Left kidney (tissue), 8 donors: ENCODE measurements around the gene ASXL1. TPM values are rescaled to one million over a fixed set of nuclear protein-coding genes. Genes with fewer than 3 reads are reported as not detected.
"Not testable (repeated sequence)": the region's sequence is repeated elsewhere in the genome, so short reads cannot be mapped to it uniquely, and the experiment has no call there.

ENCODE experiments used
- DNase-seq: peaks from one replicate; pipeline ENCODE4 v3.0.0-alpha.2; 2013
- long read RNA-seq, 8 donors: transcript quantifications; one replicate each; lab custom pipeline, GENCODE V29; 2026
- polyA plus RNA-seq: library from polyadenylated mRNA; unstranded; fragments of 120-200 nt; gene quantifications from one replicate; pipeline ENCODE4 v1.2.1, GENCODE V29; 2013; ENCODE audit not compliant: insufficient read length

Gene ASXL1
- polyA plus RNA-seq, result 80.9 TPM
- long read RNA-seq, donor 1, full-length matches to known transcripts, result 6 of 6 reads
- long read RNA-seq, donor 1, partial matches to known transcripts, result 0 of 6 reads
- long read RNA-seq, donor 1, other reads (novel, unspliced or antisense), result 0 of 6 reads
- long read RNA-seq, donor 2, partial matches to known transcripts, result 5 of 6 reads
- long read RNA-seq, donor 2, other reads (novel, unspliced or antisense), result 0 of 6 reads
- long read RNA-seq, donor 3, full-length matches to known transcripts, result 4 of 4 reads
- long read RNA-seq, donor 3, partial matches to known transcripts, result 0 of 4 reads
- long read RNA-seq, donor 3, other reads (novel, unspliced or antisense), result 0 of 4 reads
- long read RNA-seq, donor 4, full-length matches to known transcripts, result 2 of 2 reads
- long read RNA-seq, donor 4, partial matches to known transcripts, result 0 of 2 reads
- long read RNA-seq, donor 4, other reads (novel, unspliced or antisense), result 0 of 2 reads
- long read RNA-seq, donor 5, full-length matches to known transcripts, result 2 of 2 reads
- long read RNA-seq, donor 5, partial matches to known transcripts, result 0 of 2 reads
- long read RNA-seq, donor 5, other reads (novel, unspliced or antisense), result 0 of 2 reads
- long read RNA-seq, donor 6, result 0 reads
- long read RNA-seq, donor 7, full-length matches to known transcripts, result 3 of 15 reads
- long read RNA-seq, donor 7, partial matches to known transcripts, result 12 of 15 reads
- long read RNA-seq, donor 7, other reads (novel, unspliced or antisense), result 0 of 15 reads
- long read RNA-seq, donor 8, full-length matches to known transcripts, result 1 of 1 reads
- long read RNA-seq, donor 8, partial matches to known transcripts, result 0 of 1 reads
- long read RNA-seq, donor 8, other reads (novel, unspliced or antisense), result 0 of 1 reads

DNA sequence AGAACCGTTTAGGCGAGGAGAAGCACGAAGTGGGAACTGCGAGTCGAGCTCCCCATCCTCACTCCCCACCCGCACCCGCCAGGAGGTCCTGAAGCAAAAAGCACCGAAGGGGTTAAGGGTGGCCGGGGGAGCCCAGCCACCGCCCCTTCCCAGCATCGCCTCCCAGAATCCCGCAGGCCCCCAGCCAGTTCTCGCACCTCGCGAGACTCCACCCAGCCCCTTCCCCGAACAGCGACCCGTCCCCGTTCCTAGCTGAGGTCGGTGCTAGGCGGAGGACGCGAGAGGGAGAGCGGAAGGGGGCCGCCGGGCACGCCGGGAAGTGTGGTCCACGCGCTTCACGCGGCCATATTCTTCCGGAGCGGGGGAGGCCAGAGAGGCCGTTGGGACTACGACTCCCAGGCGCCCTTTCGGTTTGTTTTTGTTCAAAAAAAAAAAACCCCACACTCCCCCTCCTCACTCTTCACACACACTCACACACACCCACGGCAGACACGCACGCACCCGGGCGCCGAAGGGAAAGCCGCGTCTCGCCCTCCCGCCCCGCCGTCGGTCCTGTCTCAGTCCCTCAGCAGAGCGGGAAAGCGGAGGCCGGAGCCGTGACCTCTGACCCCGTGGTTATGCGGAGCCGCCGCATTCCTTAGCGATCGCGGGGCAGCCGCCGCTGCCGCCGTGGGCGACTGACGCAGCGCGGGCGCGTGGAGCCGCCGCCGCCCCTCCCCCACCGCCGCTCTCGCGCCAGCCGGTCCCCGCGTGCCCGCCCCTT is at the start of gene ASXL1:
Gene ASXL1, plus strand, starts transcription at position 463 of the 763 bp plus-strand sequence. CDS start 445 bp downstream, outside the sequence.
- DNase-seq, result peak; percentile 98

- DNase-seq, result no peak
Observed at GRCh38 chr20:32312718-32313424, 45.3 kb upstream of the ASXL1 start.

DNA sequence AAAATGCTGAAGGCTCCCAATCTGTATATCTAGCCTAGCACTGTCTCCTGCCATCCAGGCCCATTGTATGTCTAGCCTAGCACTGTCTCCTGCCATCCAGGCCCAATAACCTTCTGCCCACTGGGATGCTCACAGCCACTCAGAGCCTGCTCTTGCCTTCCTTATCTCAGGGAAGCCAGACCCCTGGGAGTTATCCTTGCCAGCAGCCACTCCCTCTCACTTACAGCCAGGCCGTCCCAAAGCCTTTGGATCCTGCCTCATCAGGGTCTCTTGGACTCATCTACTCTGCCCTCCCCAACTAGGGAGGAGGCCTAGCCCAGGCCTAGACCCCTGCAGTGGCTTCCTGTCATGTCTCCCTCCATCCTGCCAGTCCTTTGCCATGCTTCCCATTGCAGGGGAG is 43.4 kb upstream of the ASXL1 start:
- DNase-seq, result no peak

DNA sequence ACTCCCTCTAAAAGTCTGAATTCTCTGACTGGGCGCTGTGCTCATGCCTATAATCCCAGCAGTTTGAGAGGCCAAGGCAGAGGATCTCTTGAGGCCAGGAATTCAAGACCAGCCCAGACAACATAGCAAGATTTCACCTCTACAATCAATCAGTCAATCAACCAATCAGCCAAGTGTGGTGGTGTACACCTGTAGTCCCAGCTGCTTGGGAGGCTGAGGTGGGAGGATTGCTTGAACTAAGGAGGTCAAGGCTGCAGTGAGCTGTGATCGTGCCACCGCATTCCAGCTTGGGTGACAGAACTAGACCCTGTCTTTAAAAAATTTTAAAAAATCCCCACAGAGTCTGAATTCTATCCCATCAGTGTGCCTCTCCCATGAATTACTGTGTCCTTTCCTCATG is 42.7 kb upstream of the ASXL1 start:
- no peak for DNase-seq

DNA sequence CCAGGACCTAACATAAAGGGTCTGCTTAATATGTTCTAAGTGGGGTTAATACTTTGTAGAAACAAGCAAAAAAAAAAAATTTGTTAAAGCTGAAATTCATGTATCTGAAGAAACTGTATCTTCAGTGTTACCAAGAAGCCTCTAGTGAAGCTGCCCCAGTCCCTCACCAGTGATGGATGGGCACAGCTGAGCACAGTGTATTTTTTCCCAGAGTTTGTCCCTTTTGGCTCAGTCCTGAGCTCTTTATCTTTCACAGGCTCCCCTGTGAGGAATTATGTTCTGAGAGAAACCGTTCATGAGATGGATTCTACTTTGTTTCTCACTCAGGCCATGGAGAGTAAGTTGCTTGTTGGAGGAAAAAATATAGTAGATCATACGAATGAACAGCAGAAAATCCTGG is 42.2 kb upstream of the ASXL1 start:
- DNase-seq, result no peak

- DNase-seq, result no peak
Observed at GRCh38 chr20:32316667-32317066, 41.5 kb upstream of the ASXL1 start.

DNA sequence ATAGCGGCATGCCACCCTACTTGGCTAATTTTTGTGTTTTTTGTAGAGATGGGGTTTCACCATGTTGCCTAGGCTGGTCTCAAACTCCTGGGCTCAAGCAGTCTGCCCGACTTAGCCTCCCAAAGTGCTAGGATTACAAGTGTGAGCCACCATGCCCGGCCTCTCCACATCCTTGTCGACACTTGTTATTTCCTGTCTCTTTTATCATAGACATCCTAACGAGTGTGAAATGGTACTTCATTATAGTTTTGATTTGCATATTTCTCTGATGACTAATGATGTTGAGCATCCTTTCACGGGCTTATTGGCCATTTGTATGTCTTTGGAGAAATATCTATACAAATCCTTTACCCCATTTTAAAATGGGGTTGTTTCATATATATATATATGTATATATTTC is 39.0 kb upstream of the ASXL1 start:
- DNase-seq, result no peak

- DNase-seq, result no peak
Observed at GRCh38 chr20:32320305-32320704, 37.8 kb upstream of the ASXL1 start.

DNA sequence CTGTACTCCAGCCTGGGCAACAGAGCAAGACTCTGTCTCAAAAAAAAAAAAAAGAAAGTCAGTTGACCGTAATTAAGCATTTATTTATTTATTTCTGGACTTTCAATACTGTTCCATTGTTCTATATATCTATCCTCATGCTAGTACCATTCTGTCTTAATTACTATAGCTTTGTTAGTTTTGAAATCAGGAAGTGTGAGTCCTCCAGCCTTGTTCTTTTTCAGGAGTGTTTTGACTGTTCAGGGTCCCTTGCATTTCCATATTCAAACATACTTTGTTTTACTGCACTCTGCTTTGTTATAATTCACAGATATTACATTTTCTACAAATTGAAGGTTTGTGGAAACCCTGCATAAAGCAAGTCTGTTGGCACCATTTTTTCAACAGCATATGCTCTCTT is 36.7 kb upstream of the ASXL1 start:
- no peak for DNase-seq

GRCh38 chr20:32322260-32322659 is 35.9 kb upstream of the ASXL1 start:
- not testable (repeated sequence) for DNase-seq

DNA sequence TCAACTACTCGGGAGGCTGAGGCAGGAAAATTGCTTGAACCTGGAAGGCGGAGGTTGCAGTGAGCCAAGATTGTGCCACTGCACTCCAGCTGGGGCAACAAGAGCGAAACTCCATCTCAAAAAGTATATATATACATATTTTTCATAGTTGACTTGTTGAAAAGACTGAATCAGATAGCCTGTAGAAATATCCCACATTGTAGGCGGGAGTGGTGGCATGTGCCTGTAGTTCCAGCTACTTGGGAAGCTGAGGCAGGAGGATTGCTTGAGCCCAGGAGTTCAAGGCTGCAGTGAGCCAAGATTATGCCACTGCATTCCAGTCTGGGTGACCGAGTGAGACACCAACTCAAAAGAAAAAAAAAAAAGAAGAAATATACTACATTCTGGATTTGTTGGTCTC is 34.4 kb upstream of the ASXL1 start:
- not testable (repeated sequence) for DNase-seq

DNA sequence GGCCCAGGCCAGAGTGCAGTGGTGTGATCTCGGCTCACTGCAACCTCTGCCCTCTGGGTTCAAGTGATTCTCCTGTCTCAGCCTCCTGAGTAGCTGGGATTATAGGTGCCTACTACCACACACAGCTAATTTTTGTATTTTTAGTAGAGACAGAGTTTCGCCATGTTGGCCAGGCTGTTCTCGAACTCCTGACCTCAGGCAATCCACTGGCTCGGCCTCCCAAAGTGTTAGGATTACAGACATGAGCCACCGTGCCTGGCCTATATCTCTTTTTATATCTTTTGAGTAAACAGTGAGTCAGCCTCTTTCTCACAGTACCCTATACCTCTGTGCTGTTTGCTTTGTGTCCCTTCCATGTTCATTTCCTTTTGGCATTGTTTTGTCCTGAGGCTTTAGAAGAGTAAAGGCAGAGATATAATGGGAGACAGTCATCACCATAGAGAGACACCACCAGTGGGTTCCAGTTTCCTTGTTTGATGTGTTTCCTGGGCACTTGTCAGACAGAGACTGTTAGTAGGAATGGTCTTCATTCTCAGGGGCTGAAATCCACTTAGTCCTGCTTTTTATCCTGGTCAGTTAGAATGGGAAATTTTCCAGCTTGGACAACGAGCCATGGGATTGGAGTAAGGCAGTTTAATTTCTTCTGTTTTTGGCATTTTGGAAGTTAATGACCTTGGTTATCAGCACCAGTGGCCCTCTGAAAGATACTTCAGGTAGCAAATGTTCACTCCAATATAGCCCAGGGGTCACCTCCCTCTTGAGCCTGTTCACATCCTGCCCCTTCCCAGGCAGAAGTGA is 32.2 kb upstream of the ASXL1 start:
- no peak for DNase-seq

- no peak for DNase-seq
Observed at GRCh38 chr20:32326504-32326845, 31.7 kb upstream of the ASXL1 start.

GRCh38 chr20:32327087-32327681 is 30.9 kb upstream of the ASXL1 start:
- DNase-seq, result no peak

- no peak for DNase-seq
Observed at GRCh38 chr20:32329817-32330554, 28.1 kb upstream of the ASXL1 start.

- DNase-seq, result no peak
Observed at GRCh38 chr20:32330555-32330897, 27.6 kb upstream of the ASXL1 start.

DNA sequence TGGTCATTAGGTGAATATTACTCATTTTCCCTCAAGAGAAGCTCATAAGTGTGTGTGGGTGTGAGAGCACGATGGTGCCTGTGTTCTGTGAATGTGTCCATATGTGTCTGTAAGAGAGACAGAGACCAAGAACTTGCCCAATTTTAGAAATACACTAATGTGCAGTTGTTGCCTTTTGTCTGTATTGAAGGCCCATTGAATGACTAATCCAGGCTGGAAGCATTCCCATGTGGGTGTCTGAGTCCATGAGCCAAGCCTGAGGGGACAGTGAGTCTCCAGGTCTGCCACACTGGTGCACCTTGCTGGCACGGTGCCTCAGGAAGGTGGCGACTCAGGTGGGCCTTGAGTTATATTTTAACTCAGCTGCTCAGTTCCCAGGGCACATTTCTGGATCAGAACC is 25.5 kb upstream of the ASXL1 start:
- DNase-seq, result no peak

DNA sequence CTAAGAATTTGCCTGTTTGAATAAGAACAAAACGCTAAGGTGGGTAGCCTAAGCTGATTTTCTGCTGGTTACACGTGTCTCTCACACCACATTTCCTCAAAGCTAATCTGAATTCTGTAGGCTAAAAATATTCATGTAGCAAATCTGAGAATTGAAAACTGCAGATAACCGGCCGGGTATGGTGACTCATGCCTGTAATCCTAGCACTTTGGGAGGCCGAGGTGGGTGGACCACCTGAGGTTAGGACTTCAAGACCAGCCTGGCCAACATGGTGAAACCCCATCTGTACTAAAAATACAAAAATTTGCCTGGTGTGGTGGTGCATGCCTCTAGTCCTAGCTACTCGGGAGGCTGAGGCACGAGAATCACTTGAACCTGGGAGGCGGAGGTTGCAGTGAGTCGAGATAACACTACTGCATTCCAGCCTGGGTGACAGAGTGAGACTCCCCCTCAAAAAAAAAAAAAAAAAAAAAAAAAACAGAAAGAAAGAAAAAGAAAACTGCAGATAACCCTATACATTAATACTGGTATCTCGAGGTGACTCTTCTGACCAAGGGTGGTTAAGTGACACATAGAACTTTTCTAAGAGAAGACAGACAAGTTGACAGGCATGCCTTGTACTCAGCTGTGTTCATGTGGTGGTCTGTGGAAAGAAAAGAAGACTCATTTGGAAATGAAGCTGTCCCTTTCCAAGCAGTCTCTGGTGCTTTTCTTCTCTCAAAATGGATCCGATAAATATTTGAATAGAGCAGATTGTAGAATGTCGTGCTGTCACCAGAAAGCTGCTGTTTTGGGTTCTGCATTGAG is 24.7 kb upstream of the ASXL1 start:
- no peak for DNase-seq
